Lung (tissue), 12 donors: ENCODE results near the gene ATP6V0A4. TPM values are rescaled to one million over a fixed set of nuclear protein-coding genes. Genes with fewer than 3 reads are reported as not detected.

ENCODE experiments used
- ATAC-seq: fragments of 200-7000 bp; cut with Tn5 transposase; one replicate; pipeline ENCODE4 v1.9.1; 2020; ENCODE audit warnings: moderate number of reproducible peaks; ENCODE audit not compliant: insufficient read depth, low FRiP score
- DNase-seq, 3 donors: peaks; one replicate each; pipeline ENCODE4 v3.0.0-alpha.2; 2013 to 2017
- H3K27ac ChIP-seq, 2 donors: one replicate each; pipeline ENCODE4 v1.5.1; 2013; ENCODE audit warnings: mild to moderate bottlenecking in 2 of 2, moderate library complexity in 2 of 2, control low read depth in 1 of 2, inconsistent platforms in 1 of 2, low read depth in 1 of 2, low read length in 1 of 2
- H3K27me3 ChIP-seq, 3 donors: one replicate each; pipeline ENCODE4 v1.5.1; 2013; ENCODE audit warnings: low read length in 2 of 3; ENCODE audit not compliant: control insufficient read depth in 3 of 3, insufficient read depth in 3 of 3
- H3K36me3 ChIP-seq, 4 donors: one replicate each; pipeline ENCODE4 v1.5.1; 2013; ENCODE audit warnings: low read length in 4 of 4, mild to moderate bottlenecking in 1 of 4, moderate library complexity in 1 of 4; ENCODE audit not compliant: control insufficient read depth in 4 of 4, insufficient read depth in 4 of 4
- H3K4me1 ChIP-seq, 5 donors: one replicate each; pipeline ENCODE4 v1.5.1; 2013; ENCODE audit warnings: low read length in 5 of 5, mild to moderate bottlenecking in 2 of 5, moderate library complexity in 1 of 5; ENCODE audit not compliant: control insufficient read depth in 5 of 5, insufficient read depth in 5 of 5
- H3K4me3 ChIP-seq: one replicate; pipeline ENCODE4 v1.5.1; 2013; ENCODE audit warnings: mild to moderate bottlenecking, control low read depth, moderate library complexity
- H3K9ac ChIP-seq, 2 donors: one replicate each; pipeline ENCODE4 v1.5.1; 2013; ENCODE audit warnings: low read length in 2 of 2, control low read depth in 1 of 2; ENCODE audit not compliant: insufficient read depth in 1 of 2
- H3K9me3 ChIP-seq, 4 donors: one replicate each; pipeline ENCODE4 v1.5.1; 2013; ENCODE audit warnings: low read length in 3 of 4, mild to moderate bottlenecking in 1 of 4, moderate library complexity in 1 of 4; ENCODE audit not compliant: control insufficient read depth in 4 of 4, insufficient read depth in 3 of 4
- WGBS, 2 donors: extraction: QIAGEN DNeasy Blood & Tissue Kit; methylation state at CpG; one replicate each; pipeline ENCODE4 v1.1.7; 2013; 5-methylcytosine and 5-hydroxymethylcytosine counted together
- polyA plus RNA-seq, 2 donors: library from polyadenylated mRNA; stranded (reverse); fragments of 200-250 nt; gene quantifications; one replicate each; pipeline ENCODE4 v1.2.1, GENCODE V29; 2013
- total RNA-seq, 2 donors: library from RNA; depleted of rRNA in 1 of 2; stranded (reverse); fragments of >200 nt in 1 of 2; gene quantifications; one replicate each; pipeline ENCODE4 v1.2.1, GENCODE V29; 2014 to 2021
- TF ChIP-seq, protein P1 (sequence below): IDR thresholded peaks from 2 replicates; pipeline ENCODE4 v1.5.1; 2012; ENCODE audit warnings: mild to moderate bottlenecking; ENCODE audit errors: control extremely low read depth, extremely low read depth
- donor health status: control.
- donor health status: control.
- donor health status: Bipolar disorder and iron deficiency.
- donor health status: healthy.
- donor health status: DM: yes; HTN: yes; CAD: no.

The ATP6V0A4 gene
- total and polyA plus RNA-seq, 4 donors = 0.22 to 1.6 (median 1.2) TPM

DNA sequence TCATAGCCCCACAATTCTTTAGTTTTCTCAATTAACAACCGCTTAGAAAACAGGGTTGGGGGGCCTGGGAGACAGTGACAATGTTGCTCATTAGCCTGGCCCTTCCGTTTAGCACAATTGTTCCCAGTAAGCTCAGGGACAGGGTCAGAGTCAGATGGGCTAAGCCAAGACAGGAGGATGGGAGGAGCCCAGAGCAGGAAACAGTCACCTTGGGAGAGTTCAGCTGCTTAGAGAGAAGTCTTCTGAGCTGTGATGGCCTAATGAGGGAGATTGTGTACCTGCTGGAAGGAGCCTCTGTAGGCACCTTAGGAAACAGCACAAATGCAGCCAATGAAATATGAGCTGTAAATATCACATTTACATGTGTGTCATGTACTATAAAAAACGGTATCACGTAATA, 132.7 kb downstream of the ATP6V0A4 start:
- Histone ChIP-seq H3K4me1 (no peaks in the 10 kb centered on the region), H3K27ac (no peak overlapping the region), H3K36me3 (no peaks in the 10 kb centered on the region), H3K27me3 (no peaks in the 10 kb centered on the region), H3K9me3 (no peaks in the 10 kb centered on the region), H3K9ac (no peak overlapping the region), H3K4me3 (no peak overlapping the region)
- TF ChIP-seq, protein P1, sequence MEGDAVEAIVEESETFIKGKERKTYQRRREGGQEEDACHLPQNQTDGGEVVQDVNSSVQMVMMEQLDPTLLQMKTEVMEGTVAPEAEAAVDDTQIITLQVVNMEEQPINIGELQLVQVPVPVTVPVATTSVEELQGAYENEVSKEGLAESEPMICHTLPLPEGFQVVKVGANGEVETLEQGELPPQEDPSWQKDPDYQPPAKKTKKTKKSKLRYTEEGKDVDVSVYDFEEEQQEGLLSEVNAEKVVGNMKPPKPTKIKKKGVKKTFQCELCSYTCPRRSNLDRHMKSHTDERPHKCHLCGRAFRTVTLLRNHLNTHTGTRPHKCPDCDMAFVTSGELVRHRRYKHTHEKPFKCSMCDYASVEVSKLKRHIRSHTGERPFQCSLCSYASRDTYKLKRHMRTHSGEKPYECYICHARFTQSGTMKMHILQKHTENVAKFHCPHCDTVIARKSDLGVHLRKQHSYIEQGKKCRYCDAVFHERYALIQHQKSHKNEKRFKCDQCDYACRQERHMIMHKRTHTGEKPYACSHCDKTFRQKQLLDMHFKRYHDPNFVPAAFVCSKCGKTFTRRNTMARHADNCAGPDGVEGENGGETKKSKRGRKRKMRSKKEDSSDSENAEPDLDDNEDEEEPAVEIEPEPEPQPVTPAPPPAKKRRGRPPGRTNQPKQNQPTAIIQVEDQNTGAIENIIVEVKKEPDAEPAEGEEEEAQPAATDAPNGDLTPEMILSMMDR = no peak
- DNase-seq (no peak), ATAC-seq (no peak)
- 77% methylated on average over 4 of the region's 4 CpGs for WGBS, 2 donors

DNA sequence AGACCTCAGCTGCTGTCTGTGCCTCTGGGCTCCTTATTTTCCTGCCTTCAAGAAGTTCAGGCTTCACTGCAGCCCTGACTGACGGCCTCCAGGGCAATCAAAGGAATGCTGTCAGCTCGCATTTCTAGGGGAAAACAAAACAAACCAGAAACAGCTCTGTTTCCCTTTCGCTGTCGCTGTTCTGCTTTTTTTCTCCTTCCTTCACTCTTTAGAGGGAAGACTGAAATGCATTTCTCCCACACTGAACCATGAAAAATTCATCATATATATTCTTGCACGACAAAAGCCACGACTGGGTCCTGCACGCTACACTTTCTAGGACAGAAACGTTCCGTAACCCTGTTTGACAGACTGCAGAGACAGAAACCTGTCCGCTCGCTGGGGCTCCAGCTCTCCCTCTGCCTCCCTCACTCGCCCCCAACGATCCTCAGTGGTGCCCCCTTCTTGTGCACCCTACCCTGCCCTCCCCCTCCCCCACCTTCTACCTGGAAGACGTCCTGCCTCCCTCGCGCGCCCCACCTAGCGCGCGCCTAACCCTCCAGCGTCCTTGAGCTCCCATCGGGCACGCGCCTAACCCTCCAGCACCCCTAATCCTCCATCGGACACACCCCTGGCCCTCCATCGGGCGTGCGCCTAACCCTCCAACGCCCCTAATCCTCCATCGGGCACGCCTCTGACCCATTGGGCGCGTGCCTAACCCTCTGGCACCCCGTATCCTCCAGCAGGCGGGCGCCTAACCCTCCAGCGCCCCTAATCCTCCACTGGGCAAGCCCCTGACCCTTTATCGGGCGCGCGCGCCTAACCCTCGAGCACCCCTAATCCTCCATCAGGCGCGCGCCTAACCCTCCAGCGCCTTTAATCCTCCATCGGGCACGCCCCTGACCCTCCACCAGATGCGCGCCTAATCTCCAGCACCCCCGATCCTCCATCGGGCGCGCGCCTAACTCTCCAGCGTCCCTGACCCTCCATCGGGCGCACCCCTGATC, 134.0 kb downstream of the ATP6V0A4 start:
- peak; percentile 14 for ATAC-seq
- no peak overlapping the region for H3K27ac ChIP-seq
- TF ChIP-seq, protein P1 = no peak
- H3K4me3 ChIP-seq = peak overlapping the region; percentile 36
- H3K9ac ChIP-seq = no peak overlapping the region
- H3K36me3 ChIP-seq = no peaks in the 10 kb centered on the region
- WGBS, 2 donors = 25 to 43% methylated on average over 59 of the region's 59 CpGs
- no peaks in the 10 kb centered on the region for H3K27me3 ChIP-seq
- no peaks in the 10 kb centered on the region for H3K9me3 ChIP-seq
- DNase-seq = peak; percentile 30 to 66 (median 43)
- no peaks in the 10 kb centered on the region for H3K4me1 ChIP-seq

DNA sequence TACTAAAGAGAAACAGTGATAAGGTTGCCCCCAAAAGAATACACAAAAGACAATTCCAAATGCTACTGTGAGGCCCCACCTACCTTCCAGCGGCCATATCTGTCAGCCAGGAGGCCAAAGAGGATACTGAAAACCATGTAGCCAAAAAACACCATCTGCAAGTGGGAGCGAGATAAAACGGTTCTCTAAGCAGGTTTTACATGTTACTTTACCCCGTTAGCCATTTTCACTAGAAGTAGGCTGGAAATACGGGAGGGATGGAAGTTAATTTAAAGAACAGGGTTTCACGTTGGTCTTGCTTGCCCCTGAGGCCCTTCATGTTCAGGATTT, 135.0 kb downstream of the ATP6V0A4 start:
- no peak overlapping the region for H3K9ac ChIP-seq
- WGBS, 2 donors = 88 to 89% methylated on average over 6 of the region's 6 CpGs
- H3K4me3 ChIP-seq = no peak overlapping the region
- H3K27me3 ChIP-seq = no peaks in the 10 kb centered on the region
- no peak for ATAC-seq
- no peak overlapping the region for H3K27ac ChIP-seq
- DNase-seq = no peak
- TF ChIP-seq, protein P1 = no peak
- no peaks in the 10 kb centered on the region for H3K9me3 ChIP-seq
- no peaks in the 10 kb centered on the region for H3K4me1 ChIP-seq
- no peaks in the 10 kb centered on the region for H3K36me3 ChIP-seq
